KMS-11 (cell line): ENCODE measurements around the gene METTL23.
"Not testable (repeated sequence)": the region's sequence is repeated elsewhere in the genome, so short reads cannot be mapped to it uniquely, and the experiment has no call there.

Experiments used
- H2AFZ ChIP-seq: fragments of 200-600 bp; sonication (generic); 2 replicates; pipeline ENCODE4 v1.6.1; 2016; ENCODE audit warnings: antibody characterized with exemption, mixed run types, low read depth
- H3K27ac ChIP-seq: fragments of 200-600 bp; sonication (generic); 2 replicates; pipeline ENCODE4 v1.6.1; 2016; ENCODE audit warnings: mild to moderate bottlenecking, mixed run types
- H3K27me3 ChIP-seq: fragments of 200-600 bp; sonication (generic); 2 replicates; pipeline ENCODE4 v1.6.1; 2017; ENCODE audit warnings: mild to moderate bottlenecking, low read depth, mixed run types, moderate library complexity; ENCODE audit not compliant: insufficient read depth
- H3K36me3 ChIP-seq: fragments of 200-600 bp; sonication (generic); 2 replicates; pipeline ENCODE4 v1.6.1; 2017; ENCODE audit warnings: mild to moderate bottlenecking, mixed run types; ENCODE audit not compliant: insufficient read depth
- H3K4me1 ChIP-seq: fragments of 200-600 bp; sonication (generic); 2 replicates; pipeline ENCODE4 v1.6.1; 2016; ENCODE audit warnings: mild to moderate bottlenecking, low read depth, mixed run types; ENCODE audit not compliant: poor library complexity, severe bottlenecking
- H3K4me2 ChIP-seq: fragments of 200-600 bp; sonication (generic); 2 replicates; pipeline ENCODE4 v1.7.0; 2016; ENCODE audit warnings: mild to moderate bottlenecking, mixed run types
- H3K4me3 ChIP-seq: fragments of 200-600 bp; sonication (generic); IDR thresholded peaks from 2 replicates; pipeline ENCODE4 v1.6.1; 2017; ENCODE audit warnings: low read depth, low read length, mixed read lengths; ENCODE audit not compliant: insufficient read depth
- H3K79me2 ChIP-seq: fragments of 200-600 bp; sonication (generic); 2 replicates; pipeline ENCODE4 v1.6.1; 2016; ENCODE audit warnings: low read depth, mixed run types; ENCODE audit not compliant: insufficient read depth
- H3K9ac ChIP-seq: fragments of 200-600 bp; sonication (generic); 2 replicates; pipeline ENCODE4 v1.6.1; 2016; ENCODE audit warnings: mild to moderate bottlenecking, mixed run types
- H4K20me1 ChIP-seq: fragments of 200-600 bp; sonication (generic); 2 replicates; pipeline ENCODE4 v1.6.1; 2016; ENCODE audit warnings: mild to moderate bottlenecking, mixed run types; ENCODE audit not compliant: insufficient read depth
- TF ChIP-seq, protein P1 (sequence below): fragments of 200-600 bp; sonication (generic); conservative IDR thresholded peaks from 2 replicates; pipeline ENCODE4 v1.6.1; 2017; ENCODE audit warnings: low read depth, mild to moderate bottlenecking, antibody characterized with exemption, low read length, moderate library complexity, mixed read lengths

METTL23 gene

DNA sequence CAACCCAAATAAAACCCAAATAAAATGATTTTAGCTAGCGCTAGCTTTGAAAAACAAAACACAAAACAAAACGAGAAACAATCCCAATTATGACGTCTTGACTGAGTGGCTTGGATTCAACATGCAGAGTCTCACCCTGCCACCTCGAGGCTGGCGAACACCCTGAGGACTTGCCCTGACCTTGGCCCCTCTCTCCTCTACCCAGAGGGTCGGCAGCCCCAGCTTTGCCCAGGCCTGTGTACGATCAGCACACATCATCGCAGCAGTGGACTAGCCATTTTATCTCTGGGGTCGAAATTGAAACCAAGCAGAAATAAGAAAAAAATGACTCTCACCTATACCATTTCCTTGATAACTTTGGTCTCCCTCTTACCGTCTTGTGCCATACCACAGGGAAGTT lies 5.2 kb upstream of the METTL23 start:
- Histone ChIP-seq H3K4me3 (no peak overlapping the region), H3K27ac (no peak overlapping the region), H3K4me1 (peaks cover 61% of the 10 kb centered on the region), H3K79me2 (peaks cover 47% of the 10 kb centered on the region), H3K9ac (no peak overlapping the region), H3K36me3 (peaks cover 36% of the 10 kb centered on the region; the same call in 1 of the 2 replicates), H2AFZ (no peak overlapping the region), H3K27me3 (no peaks in the 10 kb centered on the region), H4K20me1 (peaks cover 8% of the 10 kb centered on the region; the same call in 1 of the 2 replicates), H3K4me2 (no peak overlapping the region; the same call in 1 of the 2 replicates)
- TF ChIP-seq, protein P1, sequence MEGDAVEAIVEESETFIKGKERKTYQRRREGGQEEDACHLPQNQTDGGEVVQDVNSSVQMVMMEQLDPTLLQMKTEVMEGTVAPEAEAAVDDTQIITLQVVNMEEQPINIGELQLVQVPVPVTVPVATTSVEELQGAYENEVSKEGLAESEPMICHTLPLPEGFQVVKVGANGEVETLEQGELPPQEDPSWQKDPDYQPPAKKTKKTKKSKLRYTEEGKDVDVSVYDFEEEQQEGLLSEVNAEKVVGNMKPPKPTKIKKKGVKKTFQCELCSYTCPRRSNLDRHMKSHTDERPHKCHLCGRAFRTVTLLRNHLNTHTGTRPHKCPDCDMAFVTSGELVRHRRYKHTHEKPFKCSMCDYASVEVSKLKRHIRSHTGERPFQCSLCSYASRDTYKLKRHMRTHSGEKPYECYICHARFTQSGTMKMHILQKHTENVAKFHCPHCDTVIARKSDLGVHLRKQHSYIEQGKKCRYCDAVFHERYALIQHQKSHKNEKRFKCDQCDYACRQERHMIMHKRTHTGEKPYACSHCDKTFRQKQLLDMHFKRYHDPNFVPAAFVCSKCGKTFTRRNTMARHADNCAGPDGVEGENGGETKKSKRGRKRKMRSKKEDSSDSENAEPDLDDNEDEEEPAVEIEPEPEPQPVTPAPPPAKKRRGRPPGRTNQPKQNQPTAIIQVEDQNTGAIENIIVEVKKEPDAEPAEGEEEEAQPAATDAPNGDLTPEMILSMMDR, result no peak

DNA sequence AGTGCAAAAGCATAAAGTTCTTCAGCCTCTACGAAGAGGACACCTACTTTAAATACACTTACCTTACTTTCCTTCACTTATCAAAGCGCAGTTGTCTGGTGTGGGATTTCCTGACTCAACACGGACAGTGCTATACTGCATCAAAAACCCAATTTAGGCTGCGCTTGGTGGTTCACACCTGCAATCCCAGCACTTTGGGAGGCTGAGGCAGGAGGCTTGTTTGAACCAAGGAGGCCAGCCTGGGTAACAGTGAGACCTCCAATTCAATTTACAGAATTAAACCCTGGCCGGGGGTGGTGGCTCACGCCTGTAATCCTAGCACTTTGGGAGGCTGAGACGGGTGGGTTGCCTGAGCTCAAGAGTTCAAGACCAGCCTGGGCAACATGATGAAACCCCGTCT lies 4.4 kb upstream of the METTL23 start:
- H3K4me3 ChIP-seq, result no peak overlapping the region
- H3K36me3 ChIP-seq, result peaks cover 36% of the 10 kb centered on the region; the same call in 1 of the 2 replicates
- H4K20me1 ChIP-seq, result peaks cover 8% of the 10 kb centered on the region; the same call in 1 of the 2 replicates
- TF ChIP-seq, protein P1, result no peak
- no peak overlapping the region for H3K4me2 ChIP-seq
- H2AFZ ChIP-seq, result no peak overlapping the region
- peaks cover 49% of the 10 kb centered on the region for H3K79me2 ChIP-seq
- no peak overlapping the region for H3K27ac ChIP-seq
- no peaks in the 10 kb centered on the region for H3K27me3 ChIP-seq
- no peak overlapping the region for H3K9ac ChIP-seq
- H3K4me1 ChIP-seq, result peaks cover 53% of the 10 kb centered on the region

DNA sequence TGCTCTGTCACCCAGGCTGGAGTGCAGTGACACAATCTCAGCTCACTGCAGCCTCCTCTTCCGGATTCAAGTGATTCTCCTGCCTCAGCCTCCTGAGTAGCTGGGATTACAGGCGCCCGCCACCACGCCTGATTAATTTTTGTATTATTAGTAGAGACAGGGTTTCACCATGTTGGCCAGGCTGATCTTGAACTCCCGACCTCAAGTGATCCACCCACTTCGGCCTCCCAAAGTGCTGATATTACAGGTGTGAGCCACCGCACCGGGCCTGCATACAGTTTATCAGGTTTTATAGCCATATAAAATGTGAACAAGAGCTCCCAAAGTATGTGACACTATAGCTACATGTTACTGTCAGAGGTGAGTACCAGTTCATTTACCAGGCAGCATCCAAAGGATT lies 3.7 kb upstream of the METTL23 start:
- H3K9ac ChIP-seq, H3K4me3 ChIP-seq, H3K4me2 ChIP-seq, H3K27me3 ChIP-seq, H3K27ac ChIP-seq, H2AFZ ChIP-seq, H4K20me1 ChIP-seq: not testable (repeated sequence)
- Histone ChIP-seq H3K79me2 (peaks cover 55% of the 10 kb centered on the region), H3K36me3 (peaks cover 36% of the 10 kb centered on the region; the same call in 1 of the 2 replicates), H3K4me1 (peaks cover 53% of the 10 kb centered on the region)

DNA sequence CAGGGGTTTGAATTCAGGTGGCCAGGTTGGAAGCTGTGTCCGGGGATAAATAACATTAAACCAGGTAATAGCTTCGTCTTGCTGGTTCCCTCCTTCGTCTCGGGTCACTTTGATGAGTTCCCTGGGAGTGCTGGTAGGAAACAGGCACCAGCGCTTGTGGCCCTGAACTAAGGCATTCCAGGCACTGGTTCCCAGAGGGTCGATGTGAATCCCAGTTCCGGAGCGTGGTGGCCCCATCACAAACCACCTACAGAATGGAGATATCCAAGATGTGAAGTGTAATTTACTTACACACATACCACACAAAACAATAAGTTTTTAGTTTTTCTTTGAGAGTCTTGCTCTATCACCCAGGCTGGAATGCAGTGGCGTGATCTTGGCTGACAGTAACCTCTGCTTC lies 2.8 kb upstream of the METTL23 start:
- Histone ChIP-seq H3K36me3 (peaks cover 33% of the 10 kb centered on the region; the same call in 1 of the 2 replicates), H3K4me3 (no peak overlapping the region), H4K20me1 (peaks cover 8% of the 10 kb centered on the region; the same call in 1 of the 2 replicates), H3K27ac (no peak overlapping the region), H3K27me3 (no peaks in the 10 kb centered on the region), H2AFZ (no peak overlapping the region), H3K9ac (no peak overlapping the region), H3K4me2 (peak overlapping the region; percentile 15; the same call in 1 of the 2 replicates), H3K79me2 (peaks cover 63% of the 10 kb centered on the region), H3K4me1 (peaks cover 53% of the 10 kb centered on the region)
- TF ChIP-seq, protein P1, result no peak

DNA sequence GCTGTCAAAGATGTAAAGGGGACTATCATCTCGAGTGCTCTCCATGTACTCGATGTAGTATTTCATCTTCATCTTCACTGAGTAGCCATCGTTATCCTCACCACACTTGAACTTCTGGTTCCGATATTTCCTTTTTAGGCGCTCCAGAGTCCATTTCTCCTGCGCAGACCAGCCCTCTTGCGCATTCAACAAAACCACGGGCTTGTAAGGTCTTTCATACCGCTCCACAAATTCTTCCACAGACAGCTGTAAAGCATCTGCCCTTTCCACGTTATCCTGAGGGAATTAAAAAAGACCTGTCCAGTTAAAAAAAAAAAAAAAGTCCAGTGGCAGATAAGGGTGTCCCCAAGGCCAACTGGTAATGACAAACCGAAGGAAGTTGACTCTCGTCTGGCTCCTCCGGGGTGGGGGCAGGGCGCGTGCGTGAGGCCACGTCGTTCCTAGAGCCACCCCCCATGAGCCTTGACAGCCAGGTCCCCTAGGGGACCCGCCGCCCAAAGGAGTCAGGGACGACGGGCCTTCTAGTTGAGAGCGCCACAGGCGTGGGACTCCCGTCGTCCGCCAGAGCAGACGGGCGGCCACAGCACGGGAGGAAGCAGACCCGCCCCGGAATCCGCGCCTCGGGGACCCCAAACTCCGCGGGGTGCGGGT lies 934 bp upstream of the METTL23 start:
- peaks cover 80% of the 10 kb centered on the region for H3K79me2 ChIP-seq

More for the DNA sequence above, 934 bp upstream of the METTL23 start:
- H3K36me3 ChIP-seq, result peaks cover 15% of the 10 kb centered on the region; the same call in 1 of the 2 replicates
- H3K27ac ChIP-seq, result peak overlapping the region; percentile 98
- no peak overlapping the region for H3K4me3 ChIP-seq
- TF ChIP-seq, protein P1, result no peak
- peak overlapping the region; percentile 33 for H3K4me2 ChIP-seq
- H3K9ac ChIP-seq, result peak overlapping the region; percentile 97
- peak overlapping the region; percentile 8; the same call in 1 of the 2 replicates for H2AFZ ChIP-seq
- H3K27me3 ChIP-seq, result no peaks in the 10 kb centered on the region
- H3K4me1 ChIP-seq, result peaks cover 47% of the 10 kb centered on the region
- peaks cover 8% of the 10 kb centered on the region; the same call in 1 of the 2 replicates for H4K20me1 ChIP-seq
